Panc1 (cell line): ENCODE measurements around the gene ANO6. TPM values are rescaled to one million over a fixed set of nuclear protein-coding genes. Genes with fewer than 3 reads are reported as not detected.

Experiments
- ATAC-seq: fragments of 200-7000 bp; cut with Tn5 transposase; 2 replicates; pipeline ENCODE4 v1.9.1; 2020; ENCODE audit warnings: mild to moderate bottlenecking, moderate library complexity
- BruUV-seq: library from RNA; stranded (reverse); fragments of 400-500 nt; replicated peaks from 2 replicates; lab custom pipeline; 2021; lab: Mats Ljungman, UMichigan
- CTCF ChIA-PET: fragments of 300-600 bp; sonication (Branson Sonifier 250); formaldehyde crosslinking; loops from one replicate; lab custom pipeline; 2022; ENCODE audit warnings: antibody characterized with exemption; lab: Charles Lee
- POLR2A ChIA-PET: fragments of 300-600 bp; sonication (Branson Sonifier 250); formaldehyde crosslinking; loops from one replicate; lab custom pipeline; 2022; ENCODE audit warnings: antibody characterized with exemption; lab: Charles Lee
- DNase-seq: peaks from one replicate; pipeline ENCODE4 v3.0.0-alpha.2; 2010; ENCODE audit warnings: low read depth, low spot score
- H3K27ac ChIP-seq: 2 replicates; pipeline ENCODE4 v1.5.1; 2011; ENCODE audit warnings: mild to moderate bottlenecking, low read length, inconsistent platforms
- H3K27me3 ChIP-seq: fragments of 200-500 bp; sonication (Bioruptor generic); 2 replicates; pipeline ENCODE4 v1.6.0; 2014; ENCODE audit warnings: low read length, inconsistent platforms; ENCODE audit not compliant: control insufficient read depth, insufficient read depth
- H3K36me3 ChIP-seq: fragments of 200-500 bp; sonication (Bioruptor generic); 2 replicates; pipeline ENCODE4 v1.5.1; 2014; ENCODE audit warnings: inconsistent platforms, mild to moderate bottlenecking, low read length, moderate library complexity; ENCODE audit not compliant: control insufficient read depth, insufficient read depth
- H3K4me1 ChIP-seq: 2 replicates; pipeline ENCODE4 v1.5.1; 2011; ENCODE audit warnings: inconsistent platforms, mild to moderate bottlenecking, low read length, moderate library complexity; ENCODE audit not compliant: control insufficient read depth, insufficient read depth
- H3K4me3 ChIP-seq, 2 experiments: 2 replicates each; pipeline ENCODE4 v1.5.1; 2011 to 2012; ENCODE audit warnings: low read depth in 2 of 2, low read length in 2 of 2, mild to moderate bottlenecking in 2 of 2, inconsistent platforms in 1 of 2, moderate library complexity in 1 of 2
- H3K9me3 ChIP-seq: fragments of 200-500 bp; sonication (Bioruptor generic); 2 replicates; pipeline ENCODE4 v1.5.1; 2014; ENCODE audit warnings: low read depth, mild to moderate bottlenecking, inconsistent platforms, low read length, moderate library complexity; ENCODE audit not compliant: control insufficient read depth, insufficient read depth
- CTCF ChIP-seq: fragments of 450-650 bp; IDR thresholded peaks from 2 replicates; pipeline ENCODE4 v1.5.1; 2017; ENCODE audit warnings: mild to moderate bottlenecking
- POLR2AphosphoS5 ChIP-seq: IDR thresholded peaks from 2 replicates; pipeline ENCODE4 v1.6.1; 2012; ENCODE audit warnings: mild to moderate bottlenecking, low read depth, low read length, moderate library complexity
- SIN3A ChIP-seq: IDR thresholded peaks from 2 replicates; pipeline ENCODE4 v1.6.1; 2012; ENCODE audit warnings: low read depth, mild to moderate bottlenecking, low read length, moderate library complexity, borderline replicate concordance; ENCODE audit not compliant: insufficient read depth
- TCF7L2 ChIP-seq: IDR thresholded peaks from 2 replicates; pipeline ENCODE4 v1.6.1; 2011; ENCODE audit warnings: mild to moderate bottlenecking, low read depth, low read length, inconsistent platforms
- in situ Hi-C: cut with HindIII; loops from 2 replicates; pipeline ENCODE4 v1.10.0; 2016; ENCODE audit warnings: low sequenced_read_pairs, low pct_unique_long_range_greater_than_20kb
- intact Hi-C: fragments of 100-400 bp; cut with micrococcal nuclease; formaldehyde crosslinking; loops from one replicate; pipeline ENCODE4 v1.10.0; 2022; ENCODE audit not compliant: unreplicated experiment
- total RNA-seq: library from RNA; stranded (reverse); gene quantifications from one replicate; pipeline ENCODE4 v1.2.1, GENCODE V29; 2021; ENCODE audit not compliant: unreplicated experiment
- TF ChIP-seq, protein P1 (sequence below), 2 experiments: IDR thresholded peaks; 2 replicates each; pipeline ENCODE4 v1.6.1; 2011 to 2012; ENCODE audit warnings: low read depth in 2 of 2, control low read depth in 1 of 2, low read length in 1 of 2, mild to moderate bottlenecking in 1 of 2, moderate library complexity in 1 of 2; ENCODE audit not compliant: insufficient read depth in 1 of 2

ANO6 gene
- total RNA-seq, 1 experiment from 2014 or later = 120 TPM

- in situ Hi-C loops (no loop called here), intact Hi-C loops (no loop called here)
- DNase-seq (no peak), ATAC-seq (no peak)
- BruUV-seq = no TSS peak
- H3K27ac ChIP-seq = no peak overlapping the region
- POLR2A ChIA-PET = no interaction called here
- no peak overlapping the region for H3K4me3 ChIP-seq
- no peaks in the 10 kb centered on the region for H3K4me1 ChIP-seq
- H3K9me3 ChIP-seq = no peaks in the 10 kb centered on the region
- TF ChIP-seq TCF7L2 (no peak), POLR2AphosphoS5 (no peak), SIN3A (no peak), CTCF (no peak)
- TF ChIP-seq, protein P1, sequence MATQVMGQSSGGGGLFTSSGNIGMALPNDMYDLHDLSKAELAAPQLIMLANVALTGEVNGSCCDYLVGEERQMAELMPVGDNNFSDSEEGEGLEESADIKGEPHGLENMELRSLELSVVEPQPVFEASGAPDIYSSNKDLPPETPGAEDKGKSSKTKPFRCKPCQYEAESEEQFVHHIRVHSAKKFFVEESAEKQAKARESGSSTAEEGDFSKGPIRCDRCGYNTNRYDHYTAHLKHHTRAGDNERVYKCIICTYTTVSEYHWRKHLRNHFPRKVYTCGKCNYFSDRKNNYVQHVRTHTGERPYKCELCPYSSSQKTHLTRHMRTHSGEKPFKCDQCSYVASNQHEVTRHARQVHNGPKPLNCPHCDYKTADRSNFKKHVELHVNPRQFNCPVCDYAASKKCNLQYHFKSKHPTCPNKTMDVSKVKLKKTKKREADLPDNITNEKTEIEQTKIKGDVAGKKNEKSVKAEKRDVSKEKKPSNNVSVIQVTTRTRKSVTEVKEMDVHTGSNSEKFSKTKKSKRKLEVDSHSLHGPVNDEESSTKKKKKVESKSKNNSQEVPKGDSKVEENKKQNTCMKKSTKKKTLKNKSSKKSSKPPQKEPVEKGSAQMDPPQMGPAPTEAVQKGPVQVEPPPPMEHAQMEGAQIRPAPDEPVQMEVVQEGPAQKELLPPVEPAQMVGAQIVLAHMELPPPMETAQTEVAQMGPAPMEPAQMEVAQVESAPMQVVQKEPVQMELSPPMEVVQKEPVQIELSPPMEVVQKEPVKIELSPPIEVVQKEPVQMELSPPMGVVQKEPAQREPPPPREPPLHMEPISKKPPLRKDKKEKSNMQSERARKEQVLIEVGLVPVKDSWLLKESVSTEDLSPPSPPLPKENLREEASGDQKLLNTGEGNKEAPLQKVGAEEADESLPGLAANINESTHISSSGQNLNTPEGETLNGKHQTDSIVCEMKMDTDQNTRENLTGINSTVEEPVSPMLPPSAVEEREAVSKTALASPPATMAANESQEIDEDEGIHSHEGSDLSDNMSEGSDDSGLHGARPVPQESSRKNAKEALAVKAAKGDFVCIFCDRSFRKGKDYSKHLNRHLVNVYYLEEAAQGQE (IDR thresholded peaks at IDR 0.05; ENCODE audit: insufficient read depth in 1 of 2, low read depth in 2 of 2, low read length in 1 of 2) = no peak
- H3K36me3 ChIP-seq = peaks cover 53% of the 10 kb centered on the region
- no peaks in the 10 kb centered on the region for H3K27me3 ChIP-seq
- CTCF ChIA-PET = no interaction called here
Measured at GRCh38 chr12:45408729-45409114, 192.8 kb downstream of the ANO6 start.

DNA sequence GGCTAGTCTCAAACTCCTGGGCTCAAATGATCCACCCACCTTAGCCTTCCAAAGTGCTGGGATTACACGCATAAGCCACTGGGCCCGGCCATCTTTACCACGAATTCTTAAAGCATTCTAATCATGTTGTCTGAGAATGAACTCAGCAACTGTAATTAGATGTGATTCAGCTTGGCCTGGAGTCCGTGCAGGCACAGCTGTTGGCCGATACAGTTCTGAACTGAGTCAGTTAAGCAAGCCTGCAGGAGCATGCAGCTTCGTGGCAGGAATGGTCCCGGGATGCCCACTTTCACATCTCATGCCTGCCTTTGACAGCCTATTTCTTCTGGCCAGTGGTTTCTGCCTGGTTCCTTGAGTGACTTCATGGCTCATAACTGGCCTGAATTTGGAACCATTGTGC, 194.1 kb downstream of the ANO6 start:
- no peak for ATAC-seq

More for the DNA sequence above, 194.1 kb downstream of the ANO6 start:
- no peak overlapping the region for H3K4me3 ChIP-seq
- ChIA-PET POLR2A (no interaction called here), CTCF (no interaction called here)
- H3K9me3 ChIP-seq = no peaks in the 10 kb centered on the region
- no peak overlapping the region for H3K27ac ChIP-seq
- H3K27me3 ChIP-seq = no peaks in the 10 kb centered on the region
- no peak for DNase-seq
- TF ChIP-seq SIN3A = no peak
- TF ChIP-seq, protein P1 (IDR thresholded peaks at IDR 0.05; ENCODE audit: insufficient read depth in 1 of 2, low read depth in 2 of 2, low read length in 1 of 2) = no peak
- no peak for TF ChIP-seq TCF7L2
- TF ChIP-seq POLR2AphosphoS5 = no peak
- TF ChIP-seq CTCF = no peak
- in situ Hi-C loops = no loop called here
- intact Hi-C loops = no loop called here
- no peaks in the 10 kb centered on the region for H3K4me1 ChIP-seq
- peaks cover 42% of the 10 kb centered on the region for H3K36me3 ChIP-seq
- BruUV-seq = no TSS peak
